Measurements from ENCODE around the gene PARG.
"Not testable (repeated sequence)": the region's sequence is repeated elsewhere in the genome, so short reads cannot be mapped to it uniquely, and the experiment has no call there.

PARG gene

DNA sequence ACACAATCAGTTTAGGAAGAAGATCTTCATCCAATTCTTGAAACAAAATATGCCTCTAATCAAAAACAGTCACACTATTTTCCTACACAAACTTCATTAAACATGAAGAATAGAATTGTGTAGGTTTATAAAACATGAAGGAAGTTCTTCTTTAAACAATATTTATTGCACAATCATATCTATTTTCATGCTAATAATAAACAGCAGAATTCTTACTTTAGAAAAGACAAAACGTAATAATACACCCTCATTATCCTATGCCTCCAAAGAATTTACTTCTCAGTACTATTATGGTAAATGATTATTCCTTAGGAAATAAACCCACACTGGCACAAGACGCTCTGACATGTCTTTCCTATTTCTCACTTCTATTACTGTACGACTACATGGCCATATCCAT lies 41.4 kb downstream of the PARG start:
- not testable (repeated sequence) for DNase-seq

- DNase-seq: not testable (repeated sequence)
Observed at GRCh38 chr10:49899999-49900398, 41.8 kb downstream of the PARG start.

- DNase-seq: not testable (repeated sequence)
Observed at GRCh38 chr10:49890025-49890424, 51.8 kb downstream of the PARG start.

DNA sequence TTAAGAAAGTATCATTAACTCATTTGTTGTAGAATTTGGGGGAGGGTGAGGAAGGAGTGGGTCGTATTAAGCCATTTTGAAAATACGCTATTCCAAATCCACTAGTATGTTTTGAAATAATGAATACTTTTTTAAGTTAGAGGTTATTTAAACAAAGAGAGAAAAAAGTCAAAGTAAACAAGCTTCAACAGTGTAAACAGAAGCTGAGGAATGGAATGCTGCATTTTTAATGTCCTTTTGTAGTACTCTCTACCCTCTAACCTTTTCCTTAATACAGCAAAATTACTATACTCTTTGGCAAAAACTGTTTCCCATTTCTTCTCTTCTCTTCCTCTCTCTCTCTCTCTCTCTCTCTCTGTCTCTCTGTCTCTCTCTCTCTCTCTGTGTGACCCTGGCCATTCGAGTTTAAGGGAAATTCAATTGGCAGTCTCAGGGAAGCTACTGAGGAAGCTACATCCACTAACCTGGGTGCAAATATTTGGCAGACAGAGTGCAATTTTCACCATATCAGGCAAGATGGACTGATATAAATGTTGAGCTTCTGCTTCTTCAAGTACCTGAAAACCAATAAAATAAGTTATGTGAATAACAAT lies 57.0 kb downstream of the PARG start:
- DNase-seq: not testable (repeated sequence)

GRCh38 chr10:49883852-49884251 lies 58.0 kb downstream of the PARG start:
- DNase-seq: not testable (repeated sequence)

- not testable (repeated sequence) for DNase-seq
Observed at GRCh38 chr10:49882327-49882726, 59.5 kb downstream of the PARG start.

GRCh38 chr10:49872740-49873139 lies 69.1 kb downstream of the PARG start:
- DNase-seq: not testable (repeated sequence)

DNA sequence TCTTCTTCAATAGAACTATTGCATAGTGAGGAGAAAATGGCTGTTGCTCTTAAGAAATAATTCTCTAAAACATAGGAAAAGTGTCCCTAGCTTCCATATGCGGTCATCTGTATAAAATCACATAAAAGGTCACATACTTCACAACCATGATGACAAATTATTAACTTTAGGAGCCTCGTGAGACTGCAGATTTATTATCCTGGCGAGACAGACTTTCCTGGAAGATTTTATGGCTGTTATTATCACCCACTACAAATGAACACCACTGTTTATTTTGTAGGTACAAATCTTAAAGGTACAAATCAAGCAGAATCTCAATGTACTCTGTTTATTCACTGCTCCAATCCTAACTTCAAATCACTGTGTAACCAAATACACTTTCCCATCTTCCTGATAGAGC lies 70.4 kb downstream of the PARG start:
- DNase-seq: not testable (repeated sequence)

- not testable (repeated sequence) for DNase-seq
Observed at GRCh38 chr10:49859933-49860332, 81.9 kb downstream of the PARG start.

GRCh38 chr10:49858697-49859382 lies 83.0 kb downstream of the PARG start:
- DNase-seq: not testable (repeated sequence)

DNA sequence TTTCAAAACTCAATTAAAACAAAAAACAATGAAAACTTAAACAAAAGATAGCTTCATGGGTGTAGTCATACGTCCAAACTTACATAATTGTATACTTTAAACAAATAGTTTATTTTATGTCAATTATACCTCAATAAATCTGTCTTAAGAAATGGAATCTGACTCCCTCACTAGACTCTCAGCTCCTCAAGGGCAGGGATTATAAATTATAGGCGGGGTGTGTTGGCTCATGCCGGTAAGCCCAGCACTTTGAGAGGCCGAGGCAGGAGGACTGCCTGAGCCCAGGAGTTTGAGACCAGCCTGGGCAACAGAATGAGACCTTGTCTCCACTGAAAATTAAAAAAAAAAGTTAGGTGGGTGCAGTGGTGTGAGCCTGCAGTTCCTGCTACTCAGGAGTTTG lies 92.3 kb downstream of the PARG start:
- DNase-seq: not testable (repeated sequence)

DNA sequence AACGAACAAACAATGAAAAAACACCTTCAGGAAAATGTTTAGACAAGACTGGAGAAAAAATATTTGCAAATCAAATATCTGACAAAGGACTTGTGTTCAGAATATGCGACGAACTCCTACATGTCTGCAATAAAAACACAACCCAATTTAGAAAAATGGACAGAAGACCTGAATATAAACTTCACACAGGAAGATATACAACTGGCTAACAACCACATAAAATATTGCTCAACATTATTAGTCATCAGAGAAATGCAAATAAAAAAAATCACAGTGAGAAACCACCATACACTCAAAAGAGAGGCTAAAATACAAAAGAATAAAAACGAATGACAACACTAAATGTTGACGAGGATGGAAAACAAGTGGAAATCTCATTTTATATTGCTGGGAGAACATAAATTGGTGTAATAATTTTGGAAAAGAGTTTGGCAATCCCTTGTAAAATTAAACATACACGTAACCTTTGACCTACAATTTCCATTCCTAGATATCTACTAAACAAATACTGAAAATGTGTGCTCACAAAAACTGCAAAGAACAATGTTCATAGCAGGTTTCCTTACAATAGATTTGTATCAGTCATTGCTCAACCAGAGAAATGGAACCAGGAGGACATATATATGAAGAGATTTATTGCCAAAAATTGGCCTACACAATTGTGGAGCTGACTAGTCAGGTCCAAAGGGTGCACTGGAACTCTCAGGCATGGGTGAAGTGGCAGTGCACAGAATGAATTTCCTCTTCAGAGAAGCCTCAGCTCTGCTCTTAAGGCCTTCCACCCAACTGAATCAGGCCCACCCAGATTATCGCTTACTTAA lies 96.8 kb downstream of the PARG start:
- no peak for DNase-seq

GRCh38 chr10:49842333-49842628 lies 99.5 kb downstream of the PARG start:
- DNase-seq: not testable (repeated sequence)

- DNase-seq: no peak
Observed at GRCh38 chr10:49841615-49842332, 100.1 kb downstream of the PARG start.

GRCh38 chr10:49837685-49838084 lies 104.1 kb downstream of the PARG start:
- DNase-seq: no peak

DNA sequence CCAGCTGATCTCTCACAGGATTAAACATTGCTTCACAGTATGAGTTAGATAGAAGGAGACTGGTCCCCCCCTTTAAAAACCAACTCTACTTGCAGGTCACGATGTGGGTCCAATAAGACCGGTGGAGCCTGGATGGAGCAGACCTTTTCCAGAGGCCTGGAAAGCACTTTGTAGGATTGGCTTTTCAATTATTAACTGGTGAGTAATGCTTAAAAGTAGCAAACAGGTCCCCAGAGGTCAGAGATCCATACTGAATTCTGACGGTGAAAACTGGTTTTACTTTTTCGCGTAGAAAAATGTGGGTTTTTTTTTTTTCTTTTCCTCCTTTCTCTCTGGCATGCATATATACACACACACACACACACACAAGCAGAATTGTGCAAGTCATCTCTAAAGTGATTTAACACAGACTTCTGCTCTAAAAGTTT lies 104.8 kb downstream of the PARG start:
- DNase-seq: no peak

DNA sequence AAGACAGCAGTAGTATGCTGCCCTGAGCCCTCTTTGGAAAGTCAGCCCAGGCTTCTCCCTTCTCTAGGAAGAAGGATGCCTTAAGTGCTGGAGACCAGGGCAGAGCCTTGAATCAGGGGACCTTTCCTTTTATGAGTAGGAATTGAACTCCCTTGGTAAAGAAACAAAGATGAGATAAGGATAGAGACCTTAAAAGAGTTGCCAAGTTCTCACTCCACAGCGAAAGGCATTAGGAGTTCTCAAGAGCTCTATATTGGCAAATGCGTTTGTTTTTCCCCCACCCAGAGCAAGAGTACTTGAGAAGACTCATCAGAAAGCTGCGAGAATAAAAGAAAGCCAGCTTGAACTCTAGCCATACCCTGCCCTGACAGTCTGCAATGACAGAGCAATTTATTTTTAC lies 106.9 kb downstream of the PARG start:
- DNase-seq: no peak

GRCh38 chr10:49834201-49834600 lies 107.6 kb downstream of the PARG start:
- DNase-seq: no peak

- no peak for DNase-seq
Observed at GRCh38 chr10:49833168-49833567, 108.7 kb downstream of the PARG start.

DNA sequence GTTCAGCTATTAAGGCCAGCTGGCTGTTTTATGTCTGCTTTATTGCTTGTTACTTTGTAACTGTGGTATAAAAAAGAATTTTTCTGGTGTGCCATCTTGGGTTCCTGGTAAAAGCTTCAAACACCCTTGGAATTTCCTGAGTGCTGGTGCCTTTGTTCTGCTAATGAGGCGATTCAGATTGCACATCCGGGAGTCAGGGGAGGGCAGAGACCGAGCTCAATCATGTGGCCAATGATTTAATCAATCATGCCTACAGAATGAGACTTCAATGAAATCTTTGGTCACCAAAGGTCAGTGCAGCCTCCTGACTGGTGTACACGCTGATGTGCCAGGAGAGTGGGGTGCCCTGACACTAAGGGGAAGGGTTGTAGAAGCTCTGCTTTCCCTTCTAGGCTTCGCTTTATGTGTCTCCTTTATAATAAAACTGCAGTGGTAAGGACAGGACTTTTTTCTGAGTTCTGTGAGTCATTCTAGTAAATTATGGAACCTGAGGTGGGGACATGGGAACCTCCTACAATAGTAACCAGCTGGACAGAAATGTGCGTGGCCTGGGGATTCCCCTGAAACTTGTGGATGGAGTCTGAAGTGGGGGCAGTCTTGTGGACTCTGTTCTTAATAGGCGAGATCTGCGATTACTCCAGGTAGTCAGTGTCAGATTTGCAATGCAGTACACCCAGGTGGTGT lies 110.3 kb downstream of the PARG start:
- no peak for DNase-seq

- no peak for DNase-seq
Observed at GRCh38 chr10:49830846-49831245, 111.0 kb downstream of the PARG start.

- DNase-seq: no peak
Observed at GRCh38 chr10:49830016-49830415, 111.8 kb downstream of the PARG start.

DNA sequence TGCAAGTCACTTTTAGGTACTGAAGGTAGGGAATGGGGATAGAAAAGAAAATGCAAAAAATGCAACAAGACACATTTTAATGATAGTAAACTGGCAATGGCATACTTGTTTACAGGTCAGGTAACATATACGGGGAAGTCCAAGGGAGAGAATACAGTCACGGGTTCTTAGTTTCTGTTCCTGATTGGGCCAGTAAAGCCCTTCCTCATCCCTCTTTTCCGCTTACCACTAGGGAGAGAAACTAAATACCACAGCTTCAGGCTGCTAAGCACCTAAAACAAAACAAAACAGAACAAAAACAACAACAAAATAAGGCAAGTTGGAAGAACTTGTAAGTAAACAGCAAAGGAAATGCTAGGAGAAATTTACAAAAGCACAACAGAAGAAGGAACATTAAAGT lies 114.5 kb downstream of the PARG start:
- no peak for DNase-seq
